SK-N-SH (cell line): ENCODE results near the gene HDLBP. TPM values are rescaled to one million over a fixed set of nuclear protein-coding genes. Genes with fewer than 3 reads are reported as not detected.

Experiments
- CTCF ChIA-PET: fragments of 300-600, 350-600 bp; formaldehyde crosslinking; extraction: SDS; loops from one replicate; lab custom pipeline; 2021; lab: Yijun Ruan, JAX
- POLR2A ChIA-PET: fragments of 350-600 bp; sonication (Branson Sonifier 250); formaldehyde crosslinking; extraction: SDS; loops from one replicate; lab custom pipeline; 2020; ENCODE audit warnings: antibody characterized with exemption, inconsistent platforms; lab: Yijun Ruan, JAX
- DNase-seq: peaks from one replicate; pipeline ENCODE4 v3.0.0; 2012
- H2AFZ ChIP-seq: fragments of 200-600 bp; sonication (generic); 2 replicates; pipeline ENCODE4 v1.8.1; 2016; ENCODE audit warnings: antibody characterized with exemption, mild to moderate bottlenecking, low read depth
- H3F3A ChIP-seq: fragments of 200-600 bp; sonication (generic); replicated peaks from 2 replicates; pipeline ENCODE3; 2016; ENCODE audit warnings: antibody characterized with exemption, mild to moderate bottlenecking; ENCODE audit not compliant: insufficient read depth
- H3K27ac ChIP-seq, 2 experiments: fragments of 200-500 bp in 1 of 2; fragments of 200-600 bp in 1 of 2; sonication (Bioruptor generic) in 1 of 2; sonication (generic), shearing (Covaris generic) in 1 of 2; 2 replicates each; pipeline versions ENCODE4 v1.5.1 to v1.6.1; 2014 to 2016; ENCODE audit warnings: low read depth in 2 of 2, inconsistent platforms in 1 of 2, low read length in 1 of 2, mild to moderate bottlenecking in 1 of 2, mixed read lengths in 1 of 2
- H3K27me3 ChIP-seq: fragments of 200-600 bp; sonication (generic), shearing (Covaris generic); 2 replicates; pipeline ENCODE4 v1.6.1; 2016; ENCODE audit warnings: mixed run types; ENCODE audit not compliant: insufficient read depth
- H3K36me3 ChIP-seq, 2 experiments: fragments of 200-500 bp in 1 of 2; fragments of 200-600 bp in 1 of 2; sonication (Bioruptor generic) in 1 of 2; sonication (generic) in 1 of 2; replicated peaks in 1 of 2; 2 replicates each; pipeline versions ENCODE3 to v1.5.1; 2014 to 2016; ENCODE audit warnings: low read length in 1 of 2, mild to moderate bottlenecking in 1 of 2; ENCODE audit not compliant: insufficient read depth in 2 of 2, control insufficient read depth in 1 of 2
- H3K4me1 ChIP-seq, 2 experiments: fragments of 200-500 bp in 1 of 2; fragments of 200-600 bp in 1 of 2; sonication (Bioruptor generic) in 1 of 2; sonication (generic), shearing (Covaris generic) in 1 of 2; 2 replicates each; pipeline versions ENCODE4 v1.5.1 to v1.6.1; 2014 to 2016; ENCODE audit warnings: low read depth in 1 of 2, low read length in 1 of 2, mixed run types in 1 of 2; ENCODE audit not compliant: insufficient read depth in 2 of 2, control insufficient read depth in 1 of 2
- H3K4me2 ChIP-seq: fragments of 200-600 bp; sonication (generic), shearing (Covaris generic); 2 replicates; pipeline ENCODE4 v1.6.1; 2017; ENCODE audit warnings: mixed run types
- H3K4me3 ChIP-seq, 2 experiments: fragments of 200-500 bp in 1 of 2; fragments of 200-600 bp in 1 of 2; sonication (Bioruptor generic) in 1 of 2; sonication (generic), shearing (Covaris generic) in 1 of 2; 2 replicates each; pipeline versions ENCODE4 v1.5.1 to v1.8.1; 2014 to 2016; ENCODE audit warnings: low read depth in 2 of 2, inconsistent platforms in 1 of 2, low read length in 1 of 2, mild to moderate bottlenecking in 1 of 2, mixed read lengths in 1 of 2, moderate library complexity in 1 of 2
- H3K79me2 ChIP-seq: fragments of 200-600 bp; sonication (generic); 2 replicates; pipeline ENCODE4 v1.8.1; 2017; ENCODE audit warnings: mild to moderate bottlenecking; ENCODE audit not compliant: insufficient read depth
- H3K9ac ChIP-seq: fragments of 200-600 bp; sonication (generic); 2 replicates; pipeline ENCODE4 v1.6.1; 2017; ENCODE audit warnings: mixed run types
- H3K9me2 ChIP-seq: fragments of 200-600 bp; sonication (generic); 2 replicates; pipeline ENCODE4 v1.6.1; 2017; ENCODE audit warnings: mixed run types
- H3K9me3 ChIP-seq: fragments of 200-600 bp; sonication (generic); 2 replicates; pipeline ENCODE4 v1.6.1; 2017; ENCODE audit warnings: mixed run types, mild to moderate bottlenecking, moderate library complexity
- H4K20me1 ChIP-seq: fragments of 200-600 bp; sonication (generic); 2 replicates; pipeline ENCODE4 v1.6.1; 2017; ENCODE audit warnings: mild to moderate bottlenecking, mixed run types; ENCODE audit not compliant: insufficient read depth
- ELF1 ChIP-seq: IDR thresholded peaks from 2 replicates; pipeline ENCODE4 v1.4.0; 2012
- FOSL2 ChIP-seq: IDR thresholded peaks from 2 replicates; pipeline ENCODE4 v1.4.0; 2012; ENCODE audit warnings: low read depth, mild to moderate bottlenecking, moderate library complexity, borderline replicate concordance
- GATA2 ChIP-seq: sonication (generic); formaldehyde crosslinking; IDR thresholded peaks from 2 replicates; pipeline ENCODE4 v1.5.0; 2020; ENCODE audit warnings: mild to moderate bottlenecking, missing genetic modification reagents
- IRF3 ChIP-seq: fragments of 150-350 bp; IDR thresholded peaks from 2 replicates; pipeline ENCODE4 v1.6.1; 2016; ENCODE audit warnings: mild to moderate bottlenecking, low read depth, low read length
- MXI1 ChIP-seq: IDR thresholded peaks from 2 replicates; pipeline ENCODE4 v1.6.1; 2012; ENCODE audit warnings: mild to moderate bottlenecking, low read depth, low read length, improper control_type of control experiment
- NFIC ChIP-seq: IDR thresholded peaks from 2 replicates; pipeline ENCODE4 v1.4.0; 2012; ENCODE audit warnings: borderline replicate concordance
- RAD21 ChIP-seq: IDR thresholded peaks from 2 replicates; pipeline ENCODE4 v1.6.1; 2012; ENCODE audit warnings: mild to moderate bottlenecking, low read length
- REST ChIP-seq: IDR thresholded peaks from 2 replicates; pipeline ENCODE4 v1.6.1; 2012; ENCODE audit warnings: mild to moderate bottlenecking, low read depth, low read length, moderate library complexity
- USF1 ChIP-seq: IDR thresholded peaks from 2 replicates; pipeline ENCODE4 v1.4.0; 2012; ENCODE audit warnings: low read depth, borderline replicate concordance
- ZBTB33 ChIP-seq: IDR thresholded peaks from 2 replicates; pipeline ENCODE4 v1.4.0; 2012; ENCODE audit warnings: low read depth, borderline replicate concordance
- WGBS: methylation state at CpG from one replicate; pipeline ENCODE4 v1.1.6; 2017; ENCODE audit warnings: low lambda C conversion rate; 5-methylcytosine and 5-hydroxymethylcytosine counted together
- polyA plus RNA-seq, 3 experiments: library from polyadenylated mRNA; depleted of rRNA; stranded (reverse); fragments of >200 nt; gene quantifications; 2 replicates each; pipeline ENCODE4 v1.2.3, GENCODE V29; 2012

The HDLBP gene
- polyA plus RNA-seq, 1 of the 3 experiments (the other 2 are of a cell fraction), result 263 TPM

- no peak for DNase-seq
- no peak overlapping the region for H3K4me3 ChIP-seq
- H3K9ac ChIP-seq, result no peak overlapping the region
- H3K27ac ChIP-seq, result no peak overlapping the region
- no peaks in the 10 kb centered on the region for H3F3A ChIP-seq
- 90% methylated on average over 5 of the region's 5 CpGs for WGBS
- TF ChIP-seq NFIC (no peak), RAD21 (no peak), ZBTB33 (no peak), USF1 (no peak), IRF3 (no peak), GATA2 (CRISPR knock-in tag) (no peak), ELF1 (no peak), FOSL2 (no peak), REST (no peak), MXI1 (no peak)
- TF ChIP-seq, all 33 proteins: peak for 0
- Histone ChIP-seq H3K4me1 (peaks cover 2 to 18% of the 10 kb centered on the region in 2 experiments; a peak in 3 of 4 replicates), H3K36me3 (peaks cover 33 to 77% of the 10 kb centered on the region in 2 experiments), H2AFZ (no peak overlapping the region), H3K9me3 (no peaks in the 10 kb centered on the region), H4K20me1 (peaks cover 76% of the 10 kb centered on the region), H3K79me2 (peaks cover 98% of the 10 kb centered on the region), H3K27me3 (no peaks in the 10 kb centered on the region), H3K4me2 (no peak overlapping the region), H3K9me2 (no peaks in the 10 kb centered on the region)
- POLR2A ChIA-PET, result no interaction called here
- CTCF ChIA-PET, result interaction anchor here (1.0 kb wide), 1 partner anchor 8 kb away, joined by 3 read pairs; the partner anchor contains the start of genes HDLBP and SEPTIN2
Observed at GRCh38 chr2:241323778-241324177, 8.3 kb upstream of the HDLBP start.
